ENCODE measurements around the gene ATP2B1.

The ATP2B1 gene

GRCh38 chr12:89733579-89734201 lies 25.1 kb upstream of the ATP2B1 start:
- peak; percentile 99 for DNase-seq (ENCODE audit: low read depth)
- no peak overlapping the region for H3K4me3 ChIP-seq (ENCODE audit: control insufficient read depth, low read depth, low read length)
- TF ChIP-seq CTCF (conservative IDR thresholded peaks at IDR 0.05; ENCODE audit: control insufficient read depth, insufficient read depth, low read depth, low read length) = no peak

- no peak overlapping the region for H3K4me3 ChIP-seq (ENCODE audit: control insufficient read depth, low read depth, low read length)
- TF ChIP-seq CTCF (conservative IDR thresholded peaks at IDR 0.05; ENCODE audit: control insufficient read depth, insufficient read depth, low read depth, low read length) = no peak
- DNase-seq (ENCODE audit: low read depth) = peak; percentile 49
Observed at GRCh38 chr12:89732522-89732921, 23.9 kb upstream of the ATP2B1 start.

GRCh38 chr12:89731614-89732013 lies 23.0 kb upstream of the ATP2B1 start:
- peak; percentile 92 for DNase-seq (ENCODE audit: low read depth)
- no peak overlapping the region for H3K4me3 ChIP-seq (ENCODE audit: control insufficient read depth, low read depth, low read length)

GRCh38 chr12:89731089-89731488 lies 22.5 kb upstream of the ATP2B1 start:
- no peak for TF ChIP-seq CTCF (conservative IDR thresholded peaks at IDR 0.05; ENCODE audit: control insufficient read depth, insufficient read depth, low read depth, low read length)
- DNase-seq (ENCODE audit: low read depth) = peak; percentile 83
- H3K4me3 ChIP-seq (ENCODE audit: control insufficient read depth, low read depth, low read length) = no peak overlapping the region

More at GRCh38 chr12:89731614-89732013, 23.0 kb upstream of the ATP2B1 start:
- TF ChIP-seq CTCF (conservative IDR thresholded peaks at IDR 0.05; ENCODE audit: control insufficient read depth, insufficient read depth, low read depth, low read length) = no peak

- DNase-seq (ENCODE audit: low read depth) = no peak
- no peak overlapping the region for H3K4me3 ChIP-seq (ENCODE audit: control insufficient read depth, low read depth, low read length)
- no peak for TF ChIP-seq CTCF (conservative IDR thresholded peaks at IDR 0.05; ENCODE audit: control insufficient read depth, insufficient read depth, low read depth, low read length)
Observed at GRCh38 chr12:89729946-89730459, 21.4 kb upstream of the ATP2B1 start.

GRCh38 chr12:89723276-89723675 lies 14.6 kb upstream of the ATP2B1 start:
- H3K4me3 ChIP-seq (ENCODE audit: control insufficient read depth, low read depth, low read length) = no peak overlapping the region
- DNase-seq (ENCODE audit: low read depth) = no peak
- TF ChIP-seq CTCF (conservative IDR thresholded peaks at IDR 0.05; ENCODE audit: control insufficient read depth, insufficient read depth, low read depth, low read length) = no peak
